SK-N-SH (cell line): ENCODE results near the gene YOD1. TPM values are rescaled to one million over a fixed set of nuclear protein-coding genes. Genes with fewer than 3 reads are reported as not detected.

Source experiments
- CTCF ChIA-PET: fragments of 300-600, 350-600 bp; formaldehyde crosslinking; extraction: SDS; loops from one replicate; lab custom pipeline; 2021; lab: Yijun Ruan, JAX
- POLR2A ChIA-PET: fragments of 350-600 bp; sonication (Branson Sonifier 250); formaldehyde crosslinking; extraction: SDS; loops from one replicate; lab custom pipeline; 2020; ENCODE audit warnings: antibody characterized with exemption, inconsistent platforms; lab: Yijun Ruan, JAX
- DNase-seq: peaks from one replicate; pipeline ENCODE4 v3.0.0; 2012
- H2AFZ ChIP-seq: fragments of 200-600 bp; sonication (generic); 2 replicates; pipeline ENCODE4 v1.8.1; 2016; ENCODE audit warnings: antibody characterized with exemption, mild to moderate bottlenecking, low read depth
- H3F3A ChIP-seq: fragments of 200-600 bp; sonication (generic); replicated peaks from 2 replicates; pipeline ENCODE3; 2016; ENCODE audit warnings: antibody characterized with exemption, mild to moderate bottlenecking; ENCODE audit not compliant: insufficient read depth
- H3K27ac ChIP-seq, 2 experiments: fragments of 200-500 bp in 1 of 2; fragments of 200-600 bp in 1 of 2; sonication (Bioruptor generic) in 1 of 2; sonication (generic), shearing (Covaris generic) in 1 of 2; 2 replicates each; pipeline versions ENCODE4 v1.5.1 to v1.6.1; 2014 to 2016; ENCODE audit warnings: low read depth in 2 of 2, inconsistent platforms in 1 of 2, low read length in 1 of 2, mild to moderate bottlenecking in 1 of 2, mixed read lengths in 1 of 2
- H3K27me3 ChIP-seq: fragments of 200-600 bp; sonication (generic), shearing (Covaris generic); 2 replicates; pipeline ENCODE4 v1.6.1; 2016; ENCODE audit warnings: mixed run types; ENCODE audit not compliant: insufficient read depth
- H3K36me3 ChIP-seq, 2 experiments: fragments of 200-500 bp in 1 of 2; fragments of 200-600 bp in 1 of 2; sonication (Bioruptor generic) in 1 of 2; sonication (generic) in 1 of 2; replicated peaks in 1 of 2; 2 replicates each; pipeline versions ENCODE3 to v1.5.1; 2014 to 2016; ENCODE audit warnings: low read length in 1 of 2, mild to moderate bottlenecking in 1 of 2; ENCODE audit not compliant: insufficient read depth in 2 of 2, control insufficient read depth in 1 of 2
- H3K4me1 ChIP-seq, 2 experiments: fragments of 200-500 bp in 1 of 2; fragments of 200-600 bp in 1 of 2; sonication (Bioruptor generic) in 1 of 2; sonication (generic), shearing (Covaris generic) in 1 of 2; 2 replicates each; pipeline versions ENCODE4 v1.5.1 to v1.6.1; 2014 to 2016; ENCODE audit warnings: low read depth in 1 of 2, low read length in 1 of 2, mixed run types in 1 of 2; ENCODE audit not compliant: insufficient read depth in 2 of 2, control insufficient read depth in 1 of 2
- H3K4me2 ChIP-seq: fragments of 200-600 bp; sonication (generic), shearing (Covaris generic); 2 replicates; pipeline ENCODE4 v1.6.1; 2017; ENCODE audit warnings: mixed run types
- H3K4me3 ChIP-seq, 2 experiments: fragments of 200-500 bp in 1 of 2; fragments of 200-600 bp in 1 of 2; sonication (Bioruptor generic) in 1 of 2; sonication (generic), shearing (Covaris generic) in 1 of 2; 2 replicates each; pipeline versions ENCODE4 v1.5.1 to v1.8.1; 2014 to 2016; ENCODE audit warnings: low read depth in 2 of 2, inconsistent platforms in 1 of 2, low read length in 1 of 2, mild to moderate bottlenecking in 1 of 2, mixed read lengths in 1 of 2, moderate library complexity in 1 of 2
- H3K79me2 ChIP-seq: fragments of 200-600 bp; sonication (generic); 2 replicates; pipeline ENCODE4 v1.8.1; 2017; ENCODE audit warnings: mild to moderate bottlenecking; ENCODE audit not compliant: insufficient read depth
- H3K9ac ChIP-seq: fragments of 200-600 bp; sonication (generic); 2 replicates; pipeline ENCODE4 v1.6.1; 2017; ENCODE audit warnings: mixed run types
- H3K9me2 ChIP-seq: fragments of 200-600 bp; sonication (generic); 2 replicates; pipeline ENCODE4 v1.6.1; 2017; ENCODE audit warnings: mixed run types
- H3K9me3 ChIP-seq: fragments of 200-600 bp; sonication (generic); 2 replicates; pipeline ENCODE4 v1.6.1; 2017; ENCODE audit warnings: mixed run types, mild to moderate bottlenecking, moderate library complexity
- H4K20me1 ChIP-seq: fragments of 200-600 bp; sonication (generic); 2 replicates; pipeline ENCODE4 v1.6.1; 2017; ENCODE audit warnings: mild to moderate bottlenecking, mixed run types; ENCODE audit not compliant: insufficient read depth
- CHD2 ChIP-seq: fragments of 150-350 bp; IDR thresholded peaks from 2 replicates; pipeline ENCODE4 v1.6.1; 2018; ENCODE audit warnings: low read length; ENCODE audit not compliant: partially characterized antibody
- ELF1 ChIP-seq: IDR thresholded peaks from 2 replicates; pipeline ENCODE4 v1.4.0; 2012
- EZH2phosphoT487 ChIP-seq: fragments of 200-600 bp; sonication (generic); IDR thresholded peaks from 2 replicates; pipeline ENCODE4 v1.6.1; 2017; ENCODE audit warnings: low read depth, mixed run types, mild to moderate bottlenecking, antibody characterized with exemption, moderate library complexity, borderline replicate concordance
- FOXJ3 ChIP-seq: sonication (generic); formaldehyde crosslinking; IDR thresholded peaks from 2 replicates; pipeline ENCODE4 v1.5.1; 2020; ENCODE audit warnings: mild to moderate bottlenecking, missing genetic modification reagents
- FOXM1 ChIP-seq: IDR thresholded peaks from 2 replicates; pipeline ENCODE4 v1.4.0; 2012; ENCODE audit warnings: low read depth, mild to moderate bottlenecking
- GABPA ChIP-seq: IDR thresholded peaks from 2 replicates; pipeline ENCODE4 v1.4.0; 2012; ENCODE audit warnings: low read depth, mild to moderate bottlenecking
- GATA2 ChIP-seq: sonication (generic); formaldehyde crosslinking; IDR thresholded peaks from 2 replicates; pipeline ENCODE4 v1.5.0; 2020; ENCODE audit warnings: mild to moderate bottlenecking, missing genetic modification reagents
- NFIC ChIP-seq: IDR thresholded peaks from 2 replicates; pipeline ENCODE4 v1.4.0; 2012; ENCODE audit warnings: borderline replicate concordance
- NRF1 ChIP-seq: IDR thresholded peaks from 2 replicates; pipeline ENCODE4 v1.6.1; 2012; ENCODE audit warnings: low read depth, mild to moderate bottlenecking, low read length
- POLR2AphosphoS5 ChIP-seq: IDR thresholded peaks from 2 replicates; pipeline ENCODE4 v1.6.1; 2012; ENCODE audit warnings: low read depth, low read length
- RFX5 ChIP-seq: IDR thresholded peaks from 2 replicates; pipeline ENCODE4 v1.6.1; 2012; ENCODE audit warnings: mild to moderate bottlenecking, improper control_type of control experiment, low read length
- RXRA ChIP-seq: IDR thresholded peaks from 2 replicates; pipeline ENCODE4 v1.4.0; 2012; ENCODE audit warnings: low read depth, mild to moderate bottlenecking, borderline replicate concordance
- TEAD4 ChIP-seq: IDR thresholded peaks from 2 replicates; pipeline ENCODE4 v1.4.0; 2012; ENCODE audit warnings: mild to moderate bottlenecking, borderline replicate concordance; ENCODE audit not compliant: insufficient read depth
- YY1 ChIP-seq: IDR thresholded peaks from 2 replicates; pipeline ENCODE4 v1.4.0; 2012; ENCODE audit warnings: low read depth, mild to moderate bottlenecking
- ZBTB33 ChIP-seq: IDR thresholded peaks from 2 replicates; pipeline ENCODE4 v1.4.0; 2012; ENCODE audit warnings: low read depth, borderline replicate concordance
- WGBS: methylation state at CpG from one replicate; pipeline ENCODE4 v1.1.6; 2017; ENCODE audit warnings: low lambda C conversion rate; 5-methylcytosine and 5-hydroxymethylcytosine counted together
- polyA plus RNA-seq, 3 experiments: library from polyadenylated mRNA; depleted of rRNA; stranded (reverse); fragments of >200 nt; gene quantifications; 2 replicates each; pipeline ENCODE4 v1.2.3, GENCODE V29; 2012
- TF ChIP-seq, protein P1 (sequence below): fragments of 150-350 bp; IDR thresholded peaks from 2 replicates; pipeline ENCODE4 v1.6.1; 2016; ENCODE audit warnings: mild to moderate bottlenecking, low read depth, low read length
- TF ChIP-seq, protein P2 (sequence below): IDR thresholded peaks from 2 replicates; pipeline ENCODE4 v1.4.0; 2012; ENCODE audit warnings: low read depth
- TF ChIP-seq, protein P3 (sequence below): IDR thresholded peaks from 2 replicates; pipeline ENCODE4 v1.6.1; 2012; ENCODE audit warnings: mild to moderate bottlenecking, low read depth, low read length, moderate library complexity

Gene YOD1
- polyA plus RNA-seq, 1 of the 3 experiments (the other 2 are of a cell fraction) = 0.79 TPM

DNA sequence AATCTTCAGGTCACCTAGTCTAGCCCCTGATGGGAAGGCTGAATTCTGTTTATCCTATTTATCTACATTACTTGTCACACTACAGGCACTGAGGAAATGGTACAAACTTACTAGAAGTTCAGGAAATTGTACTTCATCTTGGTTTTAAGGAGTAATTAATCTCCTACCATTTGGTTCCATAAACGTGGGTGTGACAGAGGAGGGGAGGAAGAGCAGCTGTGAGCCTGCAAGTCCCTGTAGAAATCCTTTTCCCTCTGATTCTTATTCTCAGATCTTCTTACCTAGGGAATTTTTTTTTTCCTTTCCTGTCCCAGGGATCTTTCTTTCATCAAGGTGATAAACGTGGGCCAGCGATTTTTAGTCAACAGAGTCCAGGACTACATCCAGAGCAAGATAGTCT, 16.2 kb upstream of the YOD1 start:
- no peaks in the 10 kb centered on the region for H4K20me1 ChIP-seq
- no peaks in the 10 kb centered on the region for H3K79me2 ChIP-seq
- H3K27ac ChIP-seq = no peak overlapping the region
- ChIA-PET CTCF (interaction anchor here (1.8 to 2.0 kb wide), 2 partner anchors 12 to 17 kb away, joined by 6 to 8 read pairs; no protein-coding TSS in a partner anchor), POLR2A (no interaction called here)
- H3K4me2 ChIP-seq = no peak overlapping the region
- WGBS = 54% methylated on average over 3 of the region's 3 CpGs
- H3K36me3 ChIP-seq = peaks cover 10 to 26% of the 10 kb centered on the region in 2 experiments
- no peaks in the 10 kb centered on the region for H3F3A ChIP-seq
- TF ChIP-seq CHD2 (no peak), NRF1 (no peak), ELF1 (no peak), RFX5 (no peak), GABPA (no peak), TEAD4 (no peak), NFIC (no peak), POLR2AphosphoS5 (no peak), EZH2phosphoT487 (no peak), ZBTB33 (no peak), GATA2 (no peak), YY1 (no peak), RXRA (no peak), FOXJ3 (CRISPR knock-in tag) (no peak), FOXM1 (no peak)
- TF ChIP-seq, protein P1, sequence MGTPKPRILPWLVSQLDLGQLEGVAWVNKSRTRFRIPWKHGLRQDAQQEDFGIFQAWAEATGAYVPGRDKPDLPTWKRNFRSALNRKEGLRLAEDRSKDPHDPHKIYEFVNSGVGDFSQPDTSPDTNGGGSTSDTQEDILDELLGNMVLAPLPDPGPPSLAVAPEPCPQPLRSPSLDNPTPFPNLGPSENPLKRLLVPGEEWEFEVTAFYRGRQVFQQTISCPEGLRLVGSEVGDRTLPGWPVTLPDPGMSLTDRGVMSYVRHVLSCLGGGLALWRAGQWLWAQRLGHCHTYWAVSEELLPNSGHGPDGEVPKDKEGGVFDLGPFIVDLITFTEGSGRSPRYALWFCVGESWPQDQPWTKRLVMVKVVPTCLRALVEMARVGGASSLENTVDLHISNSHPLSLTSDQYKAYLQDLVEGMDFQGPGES = no peak
- TF ChIP-seq, protein P2, sequence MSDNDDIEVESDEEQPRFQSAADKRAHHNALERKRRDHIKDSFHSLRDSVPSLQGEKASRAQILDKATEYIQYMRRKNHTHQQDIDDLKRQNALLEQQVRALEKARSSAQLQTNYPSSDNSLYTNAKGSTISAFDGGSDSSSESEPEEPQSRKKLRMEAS = no peak
- TF ChIP-seq, protein P3, sequence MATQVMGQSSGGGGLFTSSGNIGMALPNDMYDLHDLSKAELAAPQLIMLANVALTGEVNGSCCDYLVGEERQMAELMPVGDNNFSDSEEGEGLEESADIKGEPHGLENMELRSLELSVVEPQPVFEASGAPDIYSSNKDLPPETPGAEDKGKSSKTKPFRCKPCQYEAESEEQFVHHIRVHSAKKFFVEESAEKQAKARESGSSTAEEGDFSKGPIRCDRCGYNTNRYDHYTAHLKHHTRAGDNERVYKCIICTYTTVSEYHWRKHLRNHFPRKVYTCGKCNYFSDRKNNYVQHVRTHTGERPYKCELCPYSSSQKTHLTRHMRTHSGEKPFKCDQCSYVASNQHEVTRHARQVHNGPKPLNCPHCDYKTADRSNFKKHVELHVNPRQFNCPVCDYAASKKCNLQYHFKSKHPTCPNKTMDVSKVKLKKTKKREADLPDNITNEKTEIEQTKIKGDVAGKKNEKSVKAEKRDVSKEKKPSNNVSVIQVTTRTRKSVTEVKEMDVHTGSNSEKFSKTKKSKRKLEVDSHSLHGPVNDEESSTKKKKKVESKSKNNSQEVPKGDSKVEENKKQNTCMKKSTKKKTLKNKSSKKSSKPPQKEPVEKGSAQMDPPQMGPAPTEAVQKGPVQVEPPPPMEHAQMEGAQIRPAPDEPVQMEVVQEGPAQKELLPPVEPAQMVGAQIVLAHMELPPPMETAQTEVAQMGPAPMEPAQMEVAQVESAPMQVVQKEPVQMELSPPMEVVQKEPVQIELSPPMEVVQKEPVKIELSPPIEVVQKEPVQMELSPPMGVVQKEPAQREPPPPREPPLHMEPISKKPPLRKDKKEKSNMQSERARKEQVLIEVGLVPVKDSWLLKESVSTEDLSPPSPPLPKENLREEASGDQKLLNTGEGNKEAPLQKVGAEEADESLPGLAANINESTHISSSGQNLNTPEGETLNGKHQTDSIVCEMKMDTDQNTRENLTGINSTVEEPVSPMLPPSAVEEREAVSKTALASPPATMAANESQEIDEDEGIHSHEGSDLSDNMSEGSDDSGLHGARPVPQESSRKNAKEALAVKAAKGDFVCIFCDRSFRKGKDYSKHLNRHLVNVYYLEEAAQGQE = no peak
- H3K4me3 ChIP-seq = no peak overlapping the region
- H2AFZ ChIP-seq = no peak overlapping the region
- DNase-seq = no peak
- no peaks in the 10 kb centered on the region for H3K27me3 ChIP-seq
- no peaks in the 10 kb centered on the region for H3K9me3 ChIP-seq
- no peak overlapping the region for H3K9ac ChIP-seq
- no peaks in the 10 kb centered on the region for H3K9me2 ChIP-seq
- H3K4me1 ChIP-seq = no peaks in the 10 kb centered on the region
